GM19467 (cell line): ENCODE results near the gene ATP8B1.
A peak's percentile ranks its signal among the peaks of the same experiment; 100 is the strongest.

ENCODE experiments used
- ATAC-seq: cut with Tn5 transposase; IDR thresholded peaks from one replicate; pipeline ENCODE4 v1.9.1; 2021; ENCODE audit warnings: mild to moderate bottlenecking, moderate library complexity; ENCODE audit not compliant: unreplicated experiment

The ATP8B1 gene

GRCh38 chr18:57794951-57795728 is 8.0 kb downstream of the ATP8B1 start:
- ATAC-seq, result no peak

GRCh38 chr18:57793302-57793986 is 9.7 kb downstream of the ATP8B1 start:
- ATAC-seq, result no peak

GRCh38 chr18:57792631-57793301 is 10.3 kb downstream of the ATP8B1 start:
- no peak for ATAC-seq

- ATAC-seq, result no peak
These were observed 11.2 kb downstream of the ATP8B1 start for GRCh38 chr18:57791911-57792310.

GRCh38 chr18:57791192-57791591 is 11.9 kb downstream of the ATP8B1 start:
- no peak for ATAC-seq

GRCh38 chr18:57790316-57790715 is 12.8 kb downstream of the ATP8B1 start:
- no peak for ATAC-seq

GRCh38 chr18:57789759-57790158 is 13.4 kb downstream of the ATP8B1 start:
- no peak for ATAC-seq

- no peak for ATAC-seq
These were observed 14.0 kb downstream of the ATP8B1 start for GRCh38 chr18:57789090-57789489.

GRCh38 chr18:57787068-57787685 is 15.9 kb downstream of the ATP8B1 start:
- no peak for ATAC-seq

GRCh38 chr18:57785751-57786437 is 17.2 kb downstream of the ATP8B1 start:
- ATAC-seq, result no peak

- no peak for ATAC-seq
These were observed 18.4 kb downstream of the ATP8B1 start for GRCh38 chr18:57784801-57785114.

- no peak for ATAC-seq
These were observed 18.9 kb downstream of the ATP8B1 start for GRCh38 chr18:57784034-57784800.

GRCh38 chr18:57782049-57782448 is 21.1 kb downstream of the ATP8B1 start:
- no peak for ATAC-seq

- peak; percentile 87 for ATAC-seq
These were observed 22.3 kb downstream of the ATP8B1 start for GRCh38 chr18:57780706-57781347.

- ATAC-seq, result no peak
These were observed 22.8 kb downstream of the ATP8B1 start for GRCh38 chr18:57780318-57780705.

GRCh38 chr18:57776767-57777166 is 26.3 kb downstream of the ATP8B1 start:
- ATAC-seq, result no peak

- no peak for ATAC-seq
These were observed 26.8 kb downstream of the ATP8B1 start for GRCh38 chr18:57776354-57776753.

- ATAC-seq, result no peak
These were observed 27.2 kb downstream of the ATP8B1 start for GRCh38 chr18:57775937-57776336.

GRCh38 chr18:57772387-57772799 is 30.7 kb downstream of the ATP8B1 start:
- no peak for ATAC-seq

- no peak for ATAC-seq
These were observed 31.5 kb downstream of the ATP8B1 start for GRCh38 chr18:57771626-57772025.
